ENCODE data around the gene GRIA4.
"Not testable (repeated sequence)": the region's sequence is repeated elsewhere in the genome, so short reads cannot be mapped to it uniquely, and the experiment has no call there.

GRIA4 gene

DNA sequence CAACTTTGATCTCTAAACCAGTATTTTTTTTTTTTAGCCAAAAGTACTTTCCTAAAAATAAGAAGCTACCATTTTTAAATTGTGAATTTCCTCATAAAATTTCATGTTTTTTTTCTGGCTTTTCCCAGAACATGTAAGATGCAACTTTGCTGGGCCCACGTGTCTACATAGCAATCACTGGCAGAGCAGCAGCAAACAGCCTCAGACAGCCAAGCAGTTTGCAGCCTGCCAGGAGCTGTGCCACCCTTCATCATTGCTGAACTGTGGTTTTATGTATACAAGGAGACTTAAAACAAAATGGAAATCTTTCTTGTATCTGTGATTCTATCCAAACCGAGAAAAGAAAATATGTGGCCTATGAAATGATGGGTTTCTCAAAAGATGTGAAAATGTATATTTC is 110.2 kb downstream of the GRIA4 start:
- no peak for DNase-seq

DNA sequence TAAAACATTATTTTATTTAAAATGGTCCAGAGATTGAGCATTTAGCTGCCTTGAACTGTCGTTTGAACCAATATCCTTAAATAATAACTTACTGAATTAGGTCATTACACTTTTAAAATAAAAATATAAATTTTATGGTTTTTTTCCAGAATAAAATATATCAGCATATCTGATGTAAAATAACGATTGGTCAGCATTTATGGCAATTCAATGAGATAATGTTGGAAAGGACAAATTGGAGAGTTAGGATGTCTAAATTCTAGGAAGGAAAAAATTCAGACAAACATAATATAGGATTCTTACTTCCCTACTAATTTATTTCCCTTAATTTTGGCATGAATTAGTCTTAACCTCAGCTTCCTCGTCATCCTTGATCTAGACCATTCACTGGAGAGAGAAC is 113.4 kb downstream of the GRIA4 start:
- no peak for DNase-seq

DNA sequence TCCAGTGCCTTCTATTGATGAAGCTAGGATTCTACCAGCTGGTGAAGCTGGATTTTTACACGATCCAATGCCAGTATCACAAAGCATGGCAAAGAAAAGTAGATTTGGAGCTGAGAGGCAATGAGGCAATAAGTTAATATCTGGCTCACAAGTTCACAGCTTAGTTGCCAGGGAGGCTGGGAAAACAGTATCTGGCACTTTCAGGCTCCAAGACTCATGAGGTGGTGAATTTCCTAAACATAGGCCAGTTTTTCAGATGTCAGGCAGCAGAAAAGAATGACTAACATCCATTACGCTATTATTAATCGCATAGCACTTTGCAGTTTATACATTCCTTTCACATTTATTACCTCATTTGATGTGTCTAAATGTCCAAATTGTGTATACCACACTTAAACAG is 122.7 kb downstream of the GRIA4 start:
- DNase-seq, result no peak

GRCh38 chr11:105734426-105734825 is 124.6 kb downstream of the GRIA4 start:
- DNase-seq, result no peak

DNA sequence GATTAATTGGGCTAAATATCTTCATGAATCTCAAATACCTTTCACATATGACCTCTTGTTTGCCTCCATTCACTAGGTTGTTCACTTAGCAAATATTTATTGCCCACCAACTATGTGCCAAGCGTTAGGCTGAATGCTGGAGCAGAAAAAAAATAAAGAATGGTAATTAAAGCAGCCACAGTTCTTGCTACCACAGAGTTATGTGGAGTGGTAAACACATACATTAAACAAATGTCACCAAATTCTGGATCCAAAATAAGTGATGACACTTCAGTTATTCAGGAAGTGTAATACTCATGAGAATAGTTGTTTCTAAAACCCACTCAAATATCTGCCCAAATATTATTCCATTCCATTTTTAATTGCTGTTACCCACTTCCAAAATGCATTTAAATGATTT is 128.4 kb downstream of the GRIA4 start:
- no peak for DNase-seq

DNA sequence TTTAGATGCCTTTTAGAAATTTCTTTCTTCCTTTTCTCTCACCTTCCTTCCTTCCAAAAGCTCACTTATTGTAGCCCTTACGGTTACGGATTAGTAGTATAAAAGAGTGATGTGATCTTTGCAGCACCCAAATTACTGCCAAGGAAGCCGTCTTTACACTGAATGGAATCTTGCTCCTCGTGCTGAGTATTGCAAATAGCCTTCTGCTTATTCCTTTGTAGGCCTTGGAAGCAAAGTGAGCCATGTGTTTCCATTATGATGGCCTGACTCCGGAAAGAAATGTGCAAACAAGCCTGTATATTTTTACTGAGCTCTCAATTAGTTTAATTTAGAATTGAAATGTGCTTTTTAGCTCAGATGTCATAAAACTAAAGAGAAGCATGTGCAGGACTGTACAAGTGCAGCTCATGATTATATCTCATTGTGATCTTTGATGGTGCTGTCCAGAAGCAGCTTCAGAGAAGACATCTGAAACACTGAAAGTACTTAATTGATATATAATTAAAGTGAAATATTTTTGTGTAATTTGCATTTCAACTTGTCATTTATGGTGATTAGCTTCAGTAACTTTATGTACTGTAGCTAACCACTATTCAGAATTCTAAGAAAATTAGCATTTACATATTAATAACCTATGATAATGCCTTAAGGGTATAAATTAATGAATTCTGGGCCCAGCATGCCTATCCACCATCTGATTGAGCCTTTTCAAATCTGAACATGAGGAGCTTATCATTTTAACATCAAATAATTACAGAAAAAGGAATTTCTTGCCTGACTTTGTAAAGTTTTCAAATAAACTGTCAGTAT is 129.3 kb downstream of the GRIA4 start:
- no peak for DNase-seq

- no peak for DNase-seq
Observed at GRCh38 chr11:105740164-105740903, 130.5 kb downstream of the GRIA4 start.

DNA sequence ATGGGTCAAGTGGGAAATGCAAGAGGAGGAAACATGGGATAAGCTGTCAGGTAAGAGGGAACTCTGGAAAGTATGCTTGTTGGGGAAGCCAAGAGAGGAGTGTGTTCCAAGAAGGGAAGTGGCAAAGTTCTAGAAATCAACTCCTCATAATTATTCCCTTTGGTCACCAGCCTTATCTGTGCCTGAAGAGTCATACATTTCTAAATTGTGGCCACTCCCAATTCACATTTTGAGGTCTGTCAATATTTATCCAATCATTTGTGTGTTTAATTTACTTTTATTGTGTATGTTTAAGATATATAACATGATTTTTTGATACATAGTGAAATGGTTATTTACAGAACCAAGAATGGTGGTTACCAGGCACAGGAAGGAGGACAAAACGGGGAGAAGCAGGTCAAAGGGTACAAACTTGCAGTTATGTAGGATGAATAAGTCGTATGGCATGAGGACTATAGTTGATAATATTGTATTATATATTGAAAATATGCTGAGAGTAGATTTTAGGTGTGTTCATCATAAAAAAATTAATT is 131.7 kb downstream of the GRIA4 start:
- DNase-seq, result no peak

GRCh38 chr11:105754260-105754659 is 144.4 kb downstream of the GRIA4 start:
- no peak for DNase-seq

GRCh38 chr11:105754716-105755115 is 144.8 kb downstream of the GRIA4 start:
- DNase-seq, result no peak

DNA sequence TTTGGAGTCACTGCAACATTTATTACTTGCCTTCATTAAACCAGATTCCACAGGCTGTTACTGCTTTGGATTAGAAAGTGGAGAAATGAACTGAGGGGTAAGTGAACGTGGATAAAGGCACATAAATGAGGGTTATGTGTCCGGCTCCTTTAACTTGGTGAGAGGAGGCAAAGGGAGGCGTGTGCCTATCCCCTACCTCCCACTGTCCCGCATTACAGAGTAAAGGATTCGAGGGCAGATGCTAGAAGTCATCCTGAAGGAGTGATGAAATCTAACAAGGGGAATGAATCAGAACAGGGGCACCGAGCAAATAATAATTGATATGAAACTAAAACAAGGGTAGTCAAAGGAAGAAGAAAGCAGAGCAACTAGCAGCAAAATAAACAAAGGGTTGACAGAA is 147.2 kb downstream of the GRIA4 start:
- no peak for DNase-seq

DNA sequence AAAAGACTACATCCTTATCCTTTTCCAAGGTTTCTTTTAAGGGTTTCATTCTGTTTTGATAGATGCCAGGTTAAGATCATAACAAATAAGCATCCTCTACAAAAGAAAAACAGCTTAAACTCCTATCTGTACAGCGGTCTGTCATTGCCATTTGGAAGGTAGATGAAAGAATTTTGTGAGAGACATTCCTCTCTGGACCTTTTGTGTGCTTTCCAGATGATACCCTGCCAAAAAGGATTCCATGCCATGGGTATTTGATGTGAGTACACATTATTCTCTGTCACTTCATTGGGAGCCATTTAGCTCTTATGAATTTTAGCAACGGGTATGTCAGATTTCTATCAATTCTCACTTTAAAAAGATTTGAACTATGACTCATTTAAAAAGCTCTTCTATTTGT is 153.7 kb downstream of the GRIA4 start:
- no peak for DNase-seq

DNA sequence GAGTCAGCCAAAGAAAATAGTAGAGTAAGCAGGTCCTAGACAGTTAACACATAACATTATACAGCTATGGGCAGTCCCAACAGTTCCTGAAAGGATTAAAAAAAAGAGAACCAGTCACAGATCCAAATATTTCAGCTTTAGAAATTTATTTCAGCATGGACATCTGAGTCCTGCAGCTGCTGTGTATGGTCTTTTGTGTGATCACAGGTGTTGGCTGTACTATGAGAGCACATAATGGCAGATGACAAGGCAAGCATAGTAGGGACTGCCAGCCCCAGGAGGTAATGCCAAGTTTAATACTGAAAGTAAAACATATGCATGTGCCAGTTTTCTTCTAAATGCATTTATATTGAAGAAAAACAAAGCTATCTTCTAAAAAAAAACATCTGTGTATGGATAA is 158.1 kb downstream of the GRIA4 start:
- DNase-seq, result no peak

- DNase-seq, result no peak
Observed at GRCh38 chr11:105769627-105770026, 159.8 kb downstream of the GRIA4 start.

DNA sequence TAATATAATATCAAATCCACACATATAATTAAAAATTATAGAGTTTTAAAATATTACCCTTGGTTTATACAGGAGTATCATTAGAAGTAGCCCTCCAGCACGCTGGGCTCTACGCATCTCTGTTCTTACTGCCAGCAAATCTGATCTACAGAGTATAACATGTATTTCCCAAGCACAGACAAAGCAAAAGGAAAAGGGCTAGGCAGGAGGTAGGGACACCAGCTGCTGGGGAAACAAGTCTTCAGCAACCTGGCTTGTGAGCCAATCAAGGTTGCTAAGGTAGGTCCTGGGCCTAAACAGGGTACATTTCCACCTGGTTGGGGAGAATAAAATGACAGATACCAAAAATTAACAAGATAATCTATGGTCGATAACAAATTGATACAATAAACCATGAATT is 163.6 kb downstream of the GRIA4 start:
- not testable (repeated sequence) for DNase-seq

- no peak for DNase-seq
Observed at GRCh38 chr11:105774899-105775298, 165.0 kb downstream of the GRIA4 start.

- no peak for DNase-seq
Observed at GRCh38 chr11:105780781-105781525, 171.1 kb downstream of the GRIA4 start.

DNA sequence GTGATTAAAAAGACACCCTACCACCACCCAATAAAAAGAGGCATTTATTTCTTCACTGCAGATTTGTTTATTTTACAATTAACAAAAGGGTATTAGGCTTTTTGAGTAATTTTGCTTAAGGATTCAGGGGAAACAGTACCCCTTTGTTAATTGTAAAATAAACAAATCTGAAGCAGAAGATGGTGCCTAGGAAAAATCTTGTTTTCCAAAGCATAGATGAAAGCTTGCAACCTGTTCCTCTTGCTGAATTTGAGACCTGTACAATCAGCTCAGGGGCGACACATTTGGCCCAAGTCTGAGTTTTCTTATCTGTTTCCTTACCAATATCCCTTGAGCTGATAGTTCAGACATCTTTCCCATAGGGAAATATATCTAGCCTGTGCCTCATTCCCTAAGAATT is 171.9 kb downstream of the GRIA4 start:
- no peak for DNase-seq

GRCh38 chr11:105783216-105783615 is 173.3 kb downstream of the GRIA4 start:
- no peak for DNase-seq

- not testable (repeated sequence) for DNase-seq
Observed at GRCh38 chr11:105785850-105786249, 176.0 kb downstream of the GRIA4 start.

DNA sequence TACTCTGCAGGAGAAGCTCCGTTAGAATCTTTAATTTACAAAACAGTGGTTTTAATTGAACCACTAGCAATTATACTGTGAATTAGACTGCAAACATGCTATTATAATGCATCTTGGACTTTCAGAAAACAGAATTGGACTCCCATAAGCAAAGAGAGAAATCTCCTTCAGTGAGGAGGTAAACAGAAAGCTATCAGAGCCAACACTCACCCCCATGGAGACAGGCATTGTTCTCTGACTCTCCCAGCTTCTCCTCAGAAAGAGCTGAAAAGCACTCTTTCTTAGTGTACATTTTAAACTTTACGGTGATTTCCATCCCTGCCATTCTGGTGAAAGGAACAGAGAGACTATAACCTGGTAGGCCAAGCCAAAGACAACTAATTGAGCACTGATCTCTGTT is 176.9 kb downstream of the GRIA4 start:
- no peak for DNase-seq

GRCh38 chr11:105789579-105790420 is 179.9 kb downstream of the GRIA4 start:
- DNase-seq, result no peak

DNA sequence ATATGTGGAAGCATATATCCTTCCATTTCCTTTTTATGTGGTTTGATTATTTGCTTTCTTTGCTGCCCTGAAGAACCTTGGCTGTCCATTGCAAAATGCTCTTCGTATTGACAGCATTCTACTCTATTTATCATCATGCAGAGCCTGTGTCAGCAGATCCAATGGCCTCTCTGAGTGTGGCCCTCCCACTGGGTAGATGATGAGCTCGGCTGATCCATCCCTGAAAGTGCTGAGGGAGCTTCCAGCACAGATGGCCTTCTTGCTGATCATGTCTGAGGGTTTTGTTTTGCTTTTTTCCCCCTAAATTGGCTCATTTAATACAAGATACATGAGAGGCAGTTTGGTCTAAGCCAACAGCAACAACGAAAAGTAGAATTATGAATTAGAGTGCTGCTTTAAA is 181.0 kb downstream of the GRIA4 start:
- no peak for DNase-seq
